ENCODE results near the gene EXD3. TPM values are rescaled to one million over a fixed set of nuclear protein-coding genes. Genes with fewer than 3 reads are reported as not detected.

EXD3 gene
- total RNA-seq, 1 experiment from 2014 or later = 15.3 TPM

DNA sequence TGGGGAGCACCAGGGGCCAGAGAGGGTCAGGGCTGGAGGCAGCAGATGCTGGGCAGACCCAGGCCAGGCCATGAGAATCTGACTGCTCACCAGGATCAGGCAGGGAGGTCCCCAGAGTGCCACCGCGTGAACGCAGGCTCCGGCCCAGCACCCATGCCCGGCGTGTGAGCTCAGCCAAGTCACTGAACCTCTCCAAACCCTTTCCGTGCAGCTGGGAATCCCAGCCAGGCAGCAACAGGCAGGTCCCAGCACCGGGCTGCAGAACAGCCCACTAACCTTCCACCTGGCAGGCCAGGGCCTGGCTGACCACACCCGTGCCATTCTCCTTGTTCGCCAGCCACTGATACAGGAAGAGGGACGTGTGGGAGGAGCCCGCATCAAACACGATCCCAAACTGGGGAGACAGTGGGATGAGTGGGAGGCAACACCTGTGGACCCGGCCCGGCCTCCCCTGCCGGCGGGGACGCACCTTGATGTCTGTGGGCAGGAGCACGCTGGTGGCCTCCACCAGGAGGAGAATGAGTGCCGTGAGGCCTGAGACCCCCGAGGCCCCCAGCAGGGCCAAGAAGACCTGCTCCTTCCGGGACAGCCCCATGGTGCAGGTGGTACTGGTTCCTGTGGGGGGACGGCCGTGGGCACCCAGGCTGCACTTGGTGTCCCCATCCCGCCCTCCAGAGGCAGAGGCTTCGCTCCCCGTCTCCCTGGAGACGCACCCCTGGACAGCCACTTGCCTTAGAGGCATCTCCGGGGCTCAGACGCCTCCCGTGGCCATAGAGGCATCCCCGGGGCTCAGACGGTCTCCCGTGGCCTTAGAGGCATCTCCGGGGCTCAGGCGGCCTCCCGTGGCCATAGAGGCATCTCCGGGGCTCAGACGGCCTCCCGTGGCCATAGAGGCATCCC lies 15.0 kb upstream of the EXD3 start:
- no peak overlapping the region for H2AK5ac ChIP-seq (ENCODE audit: insufficient read length, low read length)
- no peaks in the 10 kb centered on the region for H3K79me1 ChIP-seq (ENCODE audit: insufficient read depth, low read depth, low read length, poor library complexity, severe bottlenecking)
- no peak overlapping the region for H2AFZ ChIP-seq (ENCODE audit: low read length)
- H3K4me1 ChIP-seq (ENCODE audit: insufficient read depth, low read length) = no peaks in the 10 kb centered on the region
- Mint-ChIP-seq H3K9me3 (0 out of 5 replicates have a peak, but pooled peaks cover 0 to 1% of the 10 kb centered on the region in 2 experiments), H3K4me1 (peaks cover 0 to 2% of the 10 kb centered on the region in 2 experiments; a peak in 2 of 4 replicates), H3K4me3 (no peak overlapping the region; a peak in 1 of 5 replicates), H3K27me3 (ENCODE audit: low read depth) (peaks cover 12% of the 10 kb centered on the region), H3K36me3 (ENCODE audit: insufficient read depth in 1 of 3, low read depth in 3 of 3) (no peaks in the 10 kb centered on the region), H3K27ac (no peak overlapping the region)
- TF ChIP-seq, protein P1, sequence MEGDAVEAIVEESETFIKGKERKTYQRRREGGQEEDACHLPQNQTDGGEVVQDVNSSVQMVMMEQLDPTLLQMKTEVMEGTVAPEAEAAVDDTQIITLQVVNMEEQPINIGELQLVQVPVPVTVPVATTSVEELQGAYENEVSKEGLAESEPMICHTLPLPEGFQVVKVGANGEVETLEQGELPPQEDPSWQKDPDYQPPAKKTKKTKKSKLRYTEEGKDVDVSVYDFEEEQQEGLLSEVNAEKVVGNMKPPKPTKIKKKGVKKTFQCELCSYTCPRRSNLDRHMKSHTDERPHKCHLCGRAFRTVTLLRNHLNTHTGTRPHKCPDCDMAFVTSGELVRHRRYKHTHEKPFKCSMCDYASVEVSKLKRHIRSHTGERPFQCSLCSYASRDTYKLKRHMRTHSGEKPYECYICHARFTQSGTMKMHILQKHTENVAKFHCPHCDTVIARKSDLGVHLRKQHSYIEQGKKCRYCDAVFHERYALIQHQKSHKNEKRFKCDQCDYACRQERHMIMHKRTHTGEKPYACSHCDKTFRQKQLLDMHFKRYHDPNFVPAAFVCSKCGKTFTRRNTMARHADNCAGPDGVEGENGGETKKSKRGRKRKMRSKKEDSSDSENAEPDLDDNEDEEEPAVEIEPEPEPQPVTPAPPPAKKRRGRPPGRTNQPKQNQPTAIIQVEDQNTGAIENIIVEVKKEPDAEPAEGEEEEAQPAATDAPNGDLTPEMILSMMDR (conservative IDR thresholded peaks at IDR 0.05) = no peak
- H3K9ac ChIP-seq (ENCODE audit: extremely low read depth, insufficient read length, low read length) = no peak overlapping the region
- no peak overlapping the region for H2BK12ac ChIP-seq (ENCODE audit: insufficient read length, low read depth, low read length)
- H4K5ac ChIP-seq (ENCODE audit: insufficient read length, low read depth, low read length) = no peak overlapping the region
- no peak overlapping the region for H3K27ac ChIP-seq (ENCODE audit: insufficient read length, low read depth, low read length)
- WGBS (ENCODE audit: extremely low coverage, insufficient read length, low lambda C conversion rate) = no CpG with 5 or more reads among the region's 40 CpGs
- H3K9me3 ChIP-seq (ENCODE audit: control insufficient read depth, low read depth, low read length) = no peaks in the 10 kb centered on the region
- no peak overlapping the region for H3K56ac ChIP-seq (ENCODE audit: insufficient read length, low read depth, low read length)
- no peak overlapping the region for H4K91ac ChIP-seq (ENCODE audit: insufficient read length, low read depth, low read length)
- H4K8ac ChIP-seq (replicated peaks; ENCODE audit: insufficient read length, low read depth, low read length) = no peak overlapping the region
- no peak overlapping the region for H2BK15ac ChIP-seq (ENCODE audit: low read depth, low read length)
- H4K20me1 ChIP-seq (ENCODE audit: control insufficient read depth, insufficient read depth, insufficient read length) = no peaks in the 10 kb centered on the region
- no peak overlapping the region for H3K18ac ChIP-seq (ENCODE audit: insufficient read length, low read depth, low read length)
- H3K23me2 ChIP-seq (ENCODE audit: insufficient read length, low read depth, low read length, poor library complexity, severe bottlenecking) = no peaks in the 10 kb centered on the region
- no peak overlapping the region for H3T11ph ChIP-seq (ENCODE audit: low read length)
- no peak overlapping the region for H2BK20ac ChIP-seq (ENCODE audit: low read depth, low read length, poor library complexity, severe bottlenecking)
- no peaks in the 10 kb centered on the region for H3K27me3 ChIP-seq (ENCODE audit: insufficient read depth, low read length)
- no peak overlapping the region for H2BK5ac ChIP-seq (ENCODE audit: insufficient read length, low read length)
- H3K23ac ChIP-seq (ENCODE audit: insufficient read length, low read depth, low read length) = no peak overlapping the region
- H3K4ac ChIP-seq (ENCODE audit: low read depth, low read length) = no peak overlapping the region
- no peak overlapping the region for H3K4me2 ChIP-seq (ENCODE audit: insufficient read depth, insufficient read length, low read length)
- no peak overlapping the region for H3K14ac ChIP-seq (ENCODE audit: insufficient read depth, low read length)
- no peak overlapping the region for H2BK120ac ChIP-seq (ENCODE audit: low read depth, low read length, poor library complexity, severe bottlenecking)
- no peak for DNase-seq
- no peaks in the 10 kb centered on the region for H3K79me2 ChIP-seq (ENCODE audit: insufficient read depth, low read length)
